Suprapubic skin (tissue), 4 donors: ENCODE data around the gene FGF18.

ENCODE experiments used
- CTCF ChIP-seq, 2 donors: fragments of 200-600 bp in 1 of 2; fragments of 450-650 bp in 1 of 2; sonication (generic) in 1 of 2; IDR thresholded peaks; one replicate each; pipeline ENCODE4 v1.5.1; 2016 to 2019; ENCODE audit warnings: antibody characterized with exemption in 2 of 2, mild to moderate bottlenecking in 1 of 2, moderate library complexity in 1 of 2
- POLR2A ChIP-seq, 2 donors: fragments of 450-650 bp; IDR thresholded peaks; one replicate each; pipeline ENCODE4 v1.6.1; 2017; ENCODE audit warnings: antibody characterized with exemption in 2 of 2, mild to moderate bottlenecking in 2 of 2, moderate library complexity in 2 of 2
- POLR2AphosphoS5 ChIP-seq, 3 donors: sonication (generic); formaldehyde crosslinking; IDR thresholded peaks; one replicate each; pipeline ENCODE4 v1.6.1; 2017; ENCODE audit warnings: antibody characterized with exemption in 3 of 3

- TF ChIP-seq POLR2A (IDR thresholded peaks at IDR 0.05) (no peak), CTCF (IDR thresholded peaks at IDR 0.05) (no peak), POLR2AphosphoS5 (IDR thresholded peaks at IDR 0.05) (no peak)
Observed at GRCh38 chr5:171441246-171441791, 21.9 kb downstream of the FGF18 start.
